Brain microvascular endothelial cell (primary cell): ENCODE results near the gene SUOX.

ENCODE experiments used
- DNase-seq: peaks from one replicate; pipeline ENCODE4 v3.0.0-alpha.2; 2020
- H3K27ac ChIP-seq: fragments of 250-450 bp; sonication (Bioruptor Pico); 2 replicates; pipeline ENCODE4 v1.5.1; 2020; ENCODE audit warnings: mild to moderate bottlenecking, moderate library complexity
- H3K27me3 ChIP-seq: fragments of 250-450 bp; sonication (Bioruptor Pico); replicated peaks from 2 replicates; pipeline ENCODE4 v1.5.1; 2020; ENCODE audit warnings: mild to moderate bottlenecking
- H3K36me3 ChIP-seq: fragments of 250-450 bp; sonication (Bioruptor Pico); replicated peaks from 2 replicates; pipeline ENCODE4 v1.5.1; 2020; ENCODE audit warnings: mild to moderate bottlenecking
- H3K4me3 ChIP-seq: 2 replicates; pipeline ENCODE4 v1.5.1; 2011; ENCODE audit warnings: low read depth, mild to moderate bottlenecking, control low read depth, low read length, moderate library complexity
- in situ Hi-C: cut with HindIII; loops from 2 replicates; pipeline ENCODE4 v1.10.0; 2017; ENCODE audit warnings: low sequenced_read_pairs, low pct_ligation_motif_present
- TF ChIP-seq, protein P1 (sequence below): IDR thresholded peaks from 2 replicates; pipeline ENCODE4 v1.5.1; 2011; ENCODE audit warnings: low read depth, mild to moderate bottlenecking, moderate library complexity, low read length, control low read depth, inconsistent platforms; ENCODE audit errors: missing control alignments

Gene SUOX

GRCh38 chr12:56010111-56010570, 13.1 kb downstream of the SUOX start:
- Histone ChIP-seq H3K4me3 (no peak overlapping the region), H3K36me3 (no peaks in the 10 kb centered on the region), H3K27me3 (no peaks in the 10 kb centered on the region), H3K27ac (no peak overlapping the region)
- TF ChIP-seq, protein P1, sequence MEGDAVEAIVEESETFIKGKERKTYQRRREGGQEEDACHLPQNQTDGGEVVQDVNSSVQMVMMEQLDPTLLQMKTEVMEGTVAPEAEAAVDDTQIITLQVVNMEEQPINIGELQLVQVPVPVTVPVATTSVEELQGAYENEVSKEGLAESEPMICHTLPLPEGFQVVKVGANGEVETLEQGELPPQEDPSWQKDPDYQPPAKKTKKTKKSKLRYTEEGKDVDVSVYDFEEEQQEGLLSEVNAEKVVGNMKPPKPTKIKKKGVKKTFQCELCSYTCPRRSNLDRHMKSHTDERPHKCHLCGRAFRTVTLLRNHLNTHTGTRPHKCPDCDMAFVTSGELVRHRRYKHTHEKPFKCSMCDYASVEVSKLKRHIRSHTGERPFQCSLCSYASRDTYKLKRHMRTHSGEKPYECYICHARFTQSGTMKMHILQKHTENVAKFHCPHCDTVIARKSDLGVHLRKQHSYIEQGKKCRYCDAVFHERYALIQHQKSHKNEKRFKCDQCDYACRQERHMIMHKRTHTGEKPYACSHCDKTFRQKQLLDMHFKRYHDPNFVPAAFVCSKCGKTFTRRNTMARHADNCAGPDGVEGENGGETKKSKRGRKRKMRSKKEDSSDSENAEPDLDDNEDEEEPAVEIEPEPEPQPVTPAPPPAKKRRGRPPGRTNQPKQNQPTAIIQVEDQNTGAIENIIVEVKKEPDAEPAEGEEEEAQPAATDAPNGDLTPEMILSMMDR: no peak
- in situ Hi-C loops: no loop called here
- DNase-seq: no peak

DNA sequence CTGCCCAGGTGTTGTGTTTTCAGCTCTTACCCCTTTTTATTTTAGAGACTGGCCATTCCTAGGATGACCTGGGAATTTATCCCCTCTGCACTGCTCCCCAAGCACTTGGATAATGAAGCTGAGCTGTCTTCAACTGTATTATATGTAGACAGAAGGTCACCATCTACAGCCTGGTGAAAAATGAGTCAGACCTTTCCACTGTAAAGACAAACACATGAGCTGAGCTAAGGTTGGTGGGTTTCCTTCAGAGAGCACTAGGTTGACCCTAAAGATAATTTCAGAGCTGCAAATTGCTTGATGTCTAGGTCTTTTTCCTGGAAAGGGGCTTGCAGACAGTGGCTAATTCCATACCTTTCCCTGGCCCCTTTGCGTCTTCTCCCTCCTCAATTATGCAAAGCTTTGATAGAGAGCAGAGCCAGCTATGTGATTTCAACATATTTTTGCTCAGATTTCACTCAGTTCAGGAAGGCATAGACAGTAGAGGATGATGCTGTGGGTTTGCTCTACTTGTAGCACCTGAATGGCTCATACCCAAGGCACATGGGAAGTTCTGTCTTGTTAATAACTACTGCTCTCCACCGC, 14.5 kb downstream of the SUOX start:
- Histone ChIP-seq H3K27me3 (no peaks in the 10 kb centered on the region), H3K27ac (no peak overlapping the region), H3K4me3 (no peak overlapping the region), H3K36me3 (no peaks in the 10 kb centered on the region)
- DNase-seq: no peak
- in situ Hi-C loops: no loop called here
- TF ChIP-seq, protein P1: no peak

GRCh38 chr12:56013482-56013881, 16.4 kb downstream of the SUOX start:
- Histone ChIP-seq H3K27me3 (no peaks in the 10 kb centered on the region), H3K4me3 (no peak overlapping the region), H3K36me3 (no peaks in the 10 kb centered on the region), H3K27ac (no peak overlapping the region)
- in situ Hi-C loops: no loop called here
- DNase-seq: no peak
- TF ChIP-seq, protein P1: no peak

- in situ Hi-C loops: no loop called here
- H3K27me3 ChIP-seq: no peaks in the 10 kb centered on the region
- no peak for DNase-seq
- no peak overlapping the region for H3K4me3 ChIP-seq
- TF ChIP-seq, protein P1: no peak
- no peaks in the 10 kb centered on the region for H3K36me3 ChIP-seq
- no peak overlapping the region for H3K27ac ChIP-seq
These were observed 17.1 kb downstream of the SUOX start for GRCh38 chr12:56014205-56014604.

GRCh38 chr12:56017181-56017580, 20.1 kb downstream of the SUOX start:
- in situ Hi-C loops: no loop called here
- no peak overlapping the region for H3K4me3 ChIP-seq
- H3K36me3 ChIP-seq: no peaks in the 10 kb centered on the region
- DNase-seq: no peak
- H3K27me3 ChIP-seq: no peaks in the 10 kb centered on the region
- no peak overlapping the region for H3K27ac ChIP-seq
- TF ChIP-seq, protein P1: no peak

DNA sequence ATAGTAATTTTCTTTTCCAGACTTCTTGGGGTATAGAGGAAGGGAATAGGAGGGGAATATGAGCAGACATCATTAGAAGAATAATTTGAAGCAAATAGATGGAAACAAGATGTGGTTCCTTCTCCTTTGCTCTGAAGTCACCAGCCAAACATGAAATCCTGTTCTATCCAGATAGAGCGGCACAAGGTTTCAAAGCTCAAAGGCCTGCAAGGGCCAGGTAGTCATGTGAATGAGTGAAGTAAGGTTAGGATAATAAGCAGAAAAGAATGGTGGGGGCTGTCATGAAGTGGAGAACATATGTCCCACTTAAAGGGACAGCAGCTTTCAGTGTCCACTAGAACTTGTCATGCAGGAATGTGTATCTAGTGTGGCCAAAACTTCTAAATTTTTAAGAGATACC, 21.3 kb downstream of the SUOX start:
- H3K4me3 ChIP-seq: no peak overlapping the region
- TF ChIP-seq, protein P1: no peak

More for the DNA sequence above, 21.3 kb downstream of the SUOX start:
- Histone ChIP-seq H3K27ac (no peak overlapping the region), H3K36me3 (no peaks in the 10 kb centered on the region), H3K27me3 (no peaks in the 10 kb centered on the region)
- in situ Hi-C loops: no loop called here
- DNase-seq: no peak
